ENCODE results near the gene ING3. TPM values are rescaled to one million over a fixed set of nuclear protein-coding genes. Genes with fewer than 3 reads are reported as not detected.

Gene ING3
- total and polyA plus RNA-seq, 2 of the 13 experiments (the other 11 are each of a cell fraction or from before 2014, with no cell fraction given), result 6.9 to 12.8 TPM

DNA sequence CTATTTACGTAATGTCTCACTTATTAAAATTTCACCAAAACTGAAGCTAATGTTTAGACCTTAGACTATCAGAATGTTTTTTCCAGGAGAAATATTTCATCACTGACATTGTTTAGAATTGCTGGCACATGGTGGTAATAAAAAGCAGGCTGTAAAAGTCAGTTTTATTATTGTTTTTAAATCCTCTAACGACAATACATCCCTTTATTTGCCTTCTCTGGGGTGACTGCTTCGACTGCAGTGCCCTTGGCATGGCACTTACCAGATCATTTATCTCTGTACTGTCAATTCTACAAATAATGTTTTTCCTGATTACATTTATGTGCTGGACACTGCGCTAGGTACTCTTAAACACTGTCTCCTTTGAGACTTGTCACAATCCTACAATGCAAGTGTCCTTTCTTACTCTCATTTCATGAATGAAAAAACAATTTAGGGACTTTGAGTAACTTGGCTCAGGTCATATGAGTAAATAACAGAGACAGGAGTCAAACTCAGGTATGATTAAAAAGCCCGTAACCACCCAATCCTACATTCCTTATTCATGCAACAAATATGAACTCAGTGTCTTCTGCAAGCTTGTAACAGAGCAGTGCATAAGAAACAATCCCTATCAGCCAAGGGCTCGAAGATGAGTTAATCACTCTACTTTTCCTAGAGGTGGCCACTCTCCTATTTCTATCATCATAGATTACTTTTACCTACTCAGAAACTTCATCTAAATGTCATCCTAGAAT lies 5.6 kb upstream of the ING3 start (continued):
- TF ChIP-seq ZNF761 (CRISPR knock-in tag; conservative IDR thresholded peaks at IDR 0.05) (no peak), SMAD1 (CRISPR knock-in tag; IDR thresholded peaks at IDR 0.05; ENCODE audit: borderline replicate concordance, low read depth) (no peak)

DNA sequence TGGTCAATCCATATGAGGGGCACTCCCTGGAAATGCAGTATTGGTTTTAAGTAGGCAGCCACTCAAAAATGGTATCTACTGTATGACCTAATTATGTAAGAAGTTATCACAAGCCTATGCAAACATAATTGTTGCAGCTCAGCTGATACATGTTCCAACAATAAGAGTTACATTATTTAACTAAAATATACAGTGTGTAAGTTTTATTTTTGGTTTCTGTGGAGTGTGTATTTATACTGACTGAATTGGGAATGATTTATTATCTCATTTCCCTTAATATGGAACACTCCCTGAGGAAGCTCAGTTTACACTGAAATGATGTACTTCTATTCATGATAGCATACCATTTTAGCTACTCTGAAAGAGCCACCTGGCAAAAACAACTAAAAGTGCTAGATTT lies 2.6 kb upstream of the ING3 start:
- no TSS peak for BruUV-seq (replicated peaks)
- H3K9me3 ChIP-seq (ENCODE audit: low read length), result no peaks in the 10 kb centered on the region
- no peak overlapping the region for H2AFZ ChIP-seq (ENCODE audit: low read length)
- no peaks in the 10 kb centered on the region for H3K27me3 ChIP-seq (ENCODE audit: control insufficient read depth in 1 of 2, insufficient read depth in 2 of 2, low read length in 2 of 2)
- H3K27ac ChIP-seq (ENCODE audit: extremely low read length, insufficient read depth, low read length), result no peak overlapping the region
- H3K9ac ChIP-seq (ENCODE audit: insufficient read depth, low read depth, low read length), result no peak overlapping the region
- TF ChIP-seq ZBTB7A (CRISPR knock-in tag; IDR thresholded peaks at IDR 0.05) (no peak), ZNF33B (CRISPR knock-in tag; IDR thresholded peaks at IDR 0.05) (no peak), RAD21 (CRISPR knock-in tag; IDR thresholded peaks at IDR 0.05) (no peak), SNAI1 (CRISPR knock-in tag; IDR thresholded peaks at IDR 0.05; ENCODE audit: borderline replicate concordance) (no peak), ZNF598 (CRISPR knock-in tag; IDR thresholded peaks at IDR 0.05; ENCODE audit: borderline replicate concordance) (no peak), HCFC1 (IDR thresholded peaks at IDR 0.05; ENCODE audit: low read depth, low read length) (no peak), TSC22D2 (CRISPR knock-in tag; IDR thresholded peaks at IDR 0.05; ENCODE audit: borderline replicate concordance) (no peak), MLLT10 (CRISPR knock-in tag; IDR thresholded peaks at IDR 0.05) (no peak), SAFB2 (CRISPR knock-in tag; IDR thresholded peaks at IDR 0.05; ENCODE audit: borderline replicate concordance, low read depth) (no peak), ZNF333 (CRISPR knock-in tag; IDR thresholded peaks at IDR 0.05; ENCODE audit: borderline replicate concordance) (no peak), SMARCC2 (IDR thresholded peaks at IDR 0.05) (no peak)
- TF ChIP-seq, protein P1, sequence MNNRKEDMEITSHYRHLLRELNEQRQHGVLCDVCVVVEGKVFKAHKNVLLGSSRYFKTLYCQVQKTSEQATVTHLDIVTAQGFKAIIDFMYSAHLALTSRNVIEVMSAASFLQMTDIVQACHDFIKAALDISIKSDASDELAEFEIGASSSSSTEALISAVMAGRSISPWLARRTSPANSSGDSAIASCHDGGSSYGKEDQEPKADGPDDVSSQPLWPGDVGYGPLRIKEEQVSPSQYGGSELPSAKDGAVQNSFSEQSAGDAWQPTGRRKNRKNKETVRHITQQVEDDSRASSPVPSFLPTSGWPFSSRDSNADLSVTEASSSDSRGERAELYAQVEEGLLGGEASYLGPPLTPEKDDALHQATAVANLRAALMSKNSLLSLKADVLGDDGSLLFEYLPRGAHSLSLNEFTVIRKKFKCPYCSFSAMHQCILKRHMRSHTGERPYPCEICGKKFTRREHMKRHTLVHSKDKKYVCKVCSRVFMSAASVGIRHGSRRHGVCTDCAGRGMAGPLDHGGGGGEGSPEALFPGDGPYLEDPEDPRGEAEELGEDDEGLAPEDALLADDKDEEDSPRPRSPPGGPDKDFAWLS (CRISPR knock-in tag; IDR thresholded peaks at IDR 0.05; ENCODE audit: borderline replicate concordance), result no peak
- TF ChIP-seq, protein P2, sequence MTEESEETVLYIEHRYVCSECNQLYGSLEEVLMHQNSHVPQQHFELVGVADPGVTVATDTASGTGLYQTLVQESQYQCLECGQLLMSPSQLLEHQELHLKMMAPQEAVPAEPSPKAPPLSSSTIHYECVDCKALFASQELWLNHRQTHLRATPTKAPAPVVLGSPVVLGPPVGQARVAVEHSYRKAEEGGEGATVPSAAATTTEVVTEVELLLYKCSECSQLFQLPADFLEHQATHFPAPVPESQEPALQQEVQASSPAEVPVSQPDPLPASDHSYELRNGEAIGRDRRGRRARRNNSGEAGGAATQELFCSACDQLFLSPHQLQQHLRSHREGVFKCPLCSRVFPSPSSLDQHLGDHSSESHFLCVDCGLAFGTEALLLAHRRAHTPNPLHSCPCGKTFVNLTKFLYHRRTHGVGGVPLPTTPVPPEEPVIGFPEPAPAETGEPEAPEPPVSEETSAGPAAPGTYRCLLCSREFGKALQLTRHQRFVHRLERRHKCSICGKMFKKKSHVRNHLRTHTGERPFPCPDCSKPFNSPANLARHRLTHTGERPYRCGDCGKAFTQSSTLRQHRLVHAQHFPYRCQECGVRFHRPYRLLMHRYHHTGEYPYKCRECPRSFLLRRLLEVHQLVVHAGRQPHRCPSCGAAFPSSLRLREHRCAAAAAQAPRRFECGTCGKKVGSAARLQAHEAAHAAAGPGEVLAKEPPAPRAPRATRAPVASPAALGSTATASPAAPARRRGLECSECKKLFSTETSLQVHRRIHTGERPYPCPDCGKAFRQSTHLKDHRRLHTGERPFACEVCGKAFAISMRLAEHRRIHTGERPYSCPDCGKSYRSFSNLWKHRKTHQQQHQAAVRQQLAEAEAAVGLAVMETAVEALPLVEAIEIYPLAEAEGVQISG (CRISPR knock-in tag; IDR thresholded peaks at IDR 0.05), result no peak
- TF ChIP-seq, protein P3, sequence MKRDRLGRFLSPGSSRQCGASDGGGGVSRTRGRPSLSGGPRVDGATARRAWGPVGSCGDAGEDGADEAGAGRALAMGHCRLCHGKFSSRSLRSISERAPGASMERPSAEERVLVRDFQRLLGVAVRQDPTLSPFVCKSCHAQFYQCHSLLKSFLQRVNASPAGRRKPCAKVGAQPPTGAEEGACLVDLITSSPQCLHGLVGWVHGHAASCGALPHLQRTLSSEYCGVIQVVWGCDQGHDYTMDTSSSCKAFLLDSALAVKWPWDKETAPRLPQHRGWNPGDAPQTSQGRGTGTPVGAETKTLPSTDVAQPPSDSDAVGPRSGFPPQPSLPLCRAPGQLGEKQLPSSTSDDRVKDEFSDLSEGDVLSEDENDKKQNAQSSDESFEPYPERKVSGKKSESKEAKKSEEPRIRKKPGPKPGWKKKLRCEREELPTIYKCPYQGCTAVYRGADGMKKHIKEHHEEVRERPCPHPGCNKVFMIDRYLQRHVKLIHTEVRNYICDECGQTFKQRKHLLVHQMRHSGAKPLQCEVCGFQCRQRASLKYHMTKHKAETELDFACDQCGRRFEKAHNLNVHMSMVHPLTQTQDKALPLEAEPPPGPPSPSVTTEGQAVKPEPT (CRISPR knock-in tag; IDR thresholded peaks at IDR 0.05; ENCODE audit: low read depth), result no peak
- CTCF ChIA-PET (ENCODE audit: low intra/inter-chr PET ratio, low total read pairs), result no interaction called here
- DNase-seq (ENCODE audit: low spot score) (no peak), ATAC-seq (no peak), FAIRE-seq (no peak)
- POLR2A ChIA-PET, result no interaction called here
- no peak overlapping the region for H3K4me3 ChIP-seq (replicated peaks in 1 of 3; ENCODE audit: insufficient read depth in 1 of 3, low read depth in 2 of 3, low read length in 3 of 3)
- H3K79me2 ChIP-seq (ENCODE audit: insufficient read depth, low read length), result peaks cover 12% of the 10 kb centered on the region
- intact Hi-C loops (cut with micrococcal nuclease; ENCODE audit: unreplicated experiment), result no loop called here
- no peak overlapping the region for H3K4me2 ChIP-seq (ENCODE audit: low read depth, low read length)
- H4K20me1 ChIP-seq (ENCODE audit: insufficient read depth, low read length), result no peaks in the 10 kb centered on the region; the same call in 1 of the 2 replicates
- H3K36me3 ChIP-seq (replicated peaks in 1 of 2; ENCODE audit: control insufficient read depth in 1 of 2, insufficient read depth in 2 of 2, low read length in 2 of 2), result no peaks in the 10 kb centered on the region
- H3K4me1 ChIP-seq (ENCODE audit: insufficient read depth, low read length), result peaks cover 19% of the 10 kb centered on the region
- in situ Hi-C loops (cut with HindIII; ENCODE audit: extremely low pct_ligation_motif_present, low pct_unique_long_range_greater_than_20kb), result no loop called here
